HG03103 (cell line): ENCODE data around the gene MAGEB5.
"Not testable (repeated sequence)": the region's sequence is repeated elsewhere in the genome, so short reads cannot be mapped to it uniquely, and the experiment has no call there.

Source experiments
- ATAC-seq: cut with Tn5 transposase; IDR thresholded peaks from one replicate; pipeline ENCODE4 v1.9.1; 2021; ENCODE audit warnings: low read depth; ENCODE audit not compliant: unreplicated experiment

The MAGEB5 gene

GRCh38 chrX:26215869-26216268 lies at the start of gene MAGEB5:
Gene MAGEB5 (plus strand): TSS chrX:26216169. CDS start chrX:26217302, 1,133 bp downstream.
- ATAC-seq: no peak

GRCh38 chrX:26192204-26192603 lies 23.8 kb upstream of the MAGEB5 start, which contains the start of gene MAGEB6:
Gene MAGEB6 (plus strand): TSS chrX:26192440. CDS start chrX:26193847, 1,407 bp downstream.
- ATAC-seq: no peak

GRCh38 chrX:26203561-26203960 lies 12.4 kb upstream of the MAGEB5 start:
- ATAC-seq: no peak

- not testable (repeated sequence) for ATAC-seq
Observed at GRCh38 chrX:26204717-26205116, 11.3 kb upstream of the MAGEB5 start.

- no peak for ATAC-seq
Observed at GRCh38 chrX:26208012-26208411, 8.0 kb upstream of the MAGEB5 start.

- no peak for ATAC-seq
Observed at GRCh38 chrX:26219351-26219750, 3.4 kb downstream of the MAGEB5 start.

- no peak for ATAC-seq
Observed at GRCh38 chrX:26234177-26234576, 18.2 kb downstream of the MAGEB5 start.

GRCh38 chrX:26253526-26253925 lies 37.6 kb downstream of the MAGEB5 start:
- ATAC-seq: no peak

GRCh38 chrX:26254436-26254835 lies 38.5 kb downstream of the MAGEB5 start:
- no peak for ATAC-seq

GRCh38 chrX:26262121-26262523 lies 46.2 kb downstream of the MAGEB5 start:
- ATAC-seq: no peak
